H1 (cell line): Measurements from ENCODE around the gene ZNFX1. TPM values are rescaled to one million over a fixed set of nuclear protein-coding genes. Genes with fewer than 3 reads are reported as not detected.

ENCODE experiments used
- CBX5 ChIP-seq: fragments of 300-800, 300-1000 bp; sonication (generic); IDR thresholded peaks from 2 replicates; pipeline ENCODE4 v1.7.1; 2016; ENCODE audit warnings: antibody characterized with exemption, low read length, low read depth
- CTBP2 ChIP-seq: IDR thresholded peaks from 2 replicates; pipeline ENCODE4 v1.7.0; 2011; ENCODE audit warnings: borderline replicate concordance, mild to moderate bottlenecking, moderate library complexity, mixed read lengths, low read length; ENCODE audit not compliant: insufficient read depth, insufficient read length
- JUN ChIP-seq: IDR thresholded peaks from 2 replicates; pipeline ENCODE4 v1.6.1; 2011; ENCODE audit warnings: low read depth, mild to moderate bottlenecking, improper control_type of control experiment, low read length
- NANOG ChIP-seq: IDR thresholded peaks from 2 replicates; pipeline ENCODE4 v1.6.1; 2011; ENCODE audit warnings: low read length, low read depth, mild to moderate bottlenecking, inconsistent platforms; ENCODE audit not compliant: insufficient read depth, poor library complexity, severe bottlenecking
- POLR2A ChIP-seq, 2 experiments: IDR thresholded peaks; 1 replicate in 1 of 2; 2 replicates in 1 of 2; pipeline ENCODE4 v1.6.1; 2011; ENCODE audit warnings: low read depth in 2 of 2, low read length in 2 of 2, mild to moderate bottlenecking in 2 of 2; ENCODE audit errors: control extremely low read depth in 1 of 2
- SUZ12 ChIP-seq: fragments of 200-600 bp; sonication (generic); IDR thresholded peaks from 2 replicates; pipeline ENCODE4 v1.6.1; 2012; ENCODE audit warnings: mild to moderate bottlenecking, inconsistent platforms, low read length, moderate library complexity, mixed read lengths
- ZNF274 ChIP-seq: IDR thresholded peaks from 2 replicates; pipeline ENCODE4 v1.7.0; 2012; ENCODE audit warnings: low read length, borderline replicate concordance; ENCODE audit errors: extremely low read depth
- polyA plus RNA-seq, 7 experiments: library from polyadenylated mRNA; depleted of rRNA in 3 of 7; stranded (reverse) in 5 of 7; unstranded in 2 of 7; fragments of >200 nt in 5 of 7; fragments of 200-250 nt in 2 of 7; gene quantifications; 1 replicate in 5 of 7; 2 replicates in 1 of 7; 4 replicates in 1 of 7; pipeline versions ENCODE4 v1.2.1 to v1.2.3, GENCODE V29; 2011 to 2013; ENCODE audit warnings: missing spikeins in 2 of 7, mixed read lengths in 2 of 7
- total RNA-seq: library from RNA; stranded (reverse); fragmentation: NEBNext Ultra II Directional; extraction: Animal tissue kit (Norgen Biotek cat#: 25700); gene quantifications from 2 replicates; pipeline ENCODE4 v1.2.1, GENCODE V29; 2021

ZNFX1 gene
- total and polyA plus RNA-seq, 2 of the 8 experiments (the other 6 are each of a cell fraction or from before 2014, with no cell fraction given): 3.1 to 11.3 TPM

- no peak for TF ChIP-seq ZNF274
- no peak for TF ChIP-seq CBX5
- no peak for TF ChIP-seq NANOG
- no peak for TF ChIP-seq POLR2A (IDR thresholded peaks at IDR 0.05; ENCODE audit: control extremely low read depth in 1 of 2, low read depth in 2 of 2, low read length in 2 of 2)
- TF ChIP-seq SUZ12: no peak
- no peak for TF ChIP-seq CTBP2
- no peak for TF ChIP-seq JUN
- TF ChIP-seq, all 59 proteins: peak for 0
These were observed 17.6 kb downstream of the ZNFX1 start (continued) for GRCh38 chr20:49260218-49260617.
